ENCODE data around the gene NTSR2. TPM values are rescaled to one million over a fixed set of nuclear protein-coding genes. Genes with fewer than 3 reads are reported as not detected.

The NTSR2 gene
- polyA plus RNA-seq, 2 of the 4 experiments (the other 2 are of a cell fraction) = not detected

GRCh38 chr2:11652553-11652952, 17.4 kb downstream of the NTSR2 start (continued):
- TF ChIP-seq TP53 (CRISPR knock-in tag; IDR thresholded peaks at IDR 0.05) = no peak
- no peak for TF ChIP-seq FOXS1 (CRISPR knock-in tag; IDR thresholded peaks at IDR 0.05)
- TF ChIP-seq RFX5 (IDR thresholded peaks at IDR 0.05) = no peak

GRCh38 chr2:11651856-11652548, 18.0 kb downstream of the NTSR2 start:
- TF ChIP-seq, protein P1, sequence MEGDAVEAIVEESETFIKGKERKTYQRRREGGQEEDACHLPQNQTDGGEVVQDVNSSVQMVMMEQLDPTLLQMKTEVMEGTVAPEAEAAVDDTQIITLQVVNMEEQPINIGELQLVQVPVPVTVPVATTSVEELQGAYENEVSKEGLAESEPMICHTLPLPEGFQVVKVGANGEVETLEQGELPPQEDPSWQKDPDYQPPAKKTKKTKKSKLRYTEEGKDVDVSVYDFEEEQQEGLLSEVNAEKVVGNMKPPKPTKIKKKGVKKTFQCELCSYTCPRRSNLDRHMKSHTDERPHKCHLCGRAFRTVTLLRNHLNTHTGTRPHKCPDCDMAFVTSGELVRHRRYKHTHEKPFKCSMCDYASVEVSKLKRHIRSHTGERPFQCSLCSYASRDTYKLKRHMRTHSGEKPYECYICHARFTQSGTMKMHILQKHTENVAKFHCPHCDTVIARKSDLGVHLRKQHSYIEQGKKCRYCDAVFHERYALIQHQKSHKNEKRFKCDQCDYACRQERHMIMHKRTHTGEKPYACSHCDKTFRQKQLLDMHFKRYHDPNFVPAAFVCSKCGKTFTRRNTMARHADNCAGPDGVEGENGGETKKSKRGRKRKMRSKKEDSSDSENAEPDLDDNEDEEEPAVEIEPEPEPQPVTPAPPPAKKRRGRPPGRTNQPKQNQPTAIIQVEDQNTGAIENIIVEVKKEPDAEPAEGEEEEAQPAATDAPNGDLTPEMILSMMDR (IDR thresholded peaks at IDR 0.05) = no peak
- TF ChIP-seq HOXB13 (CRISPR knock-in tag; IDR thresholded peaks at IDR 0.05; ENCODE audit: low read depth) (no peak), NPAS2 (CRISPR knock-in tag; IDR thresholded peaks at IDR 0.05; ENCODE audit: borderline replicate concordance) (no peak), RCOR1 (IDR thresholded peaks at IDR 0.05; ENCODE audit: low read depth, low read length) (no peak), ZSCAN20 (CRISPR knock-in tag; IDR thresholded peaks at IDR 0.05) (no peak), PHF8 (IDR thresholded peaks at IDR 0.05; ENCODE audit: borderline replicate concordance, low read depth) (no peak), CBX2 (IDR thresholded peaks at IDR 0.05; ENCODE audit: borderline replicate concordance, low read depth) (no peak), USF2 (IDR thresholded peaks at IDR 0.05) (no peak), ZNF302 (CRISPR knock-in tag; IDR thresholded peaks at IDR 0.05) (no peak), POLR2A (IDR thresholded peaks at IDR 0.05; ENCODE audit: low read length) (no peak), CHD2 (IDR thresholded peaks at IDR 0.05; ENCODE audit: low read length, partially characterized antibody) (no peak), FOSB (CRISPR knock-in tag; IDR thresholded peaks at IDR 0.05) (no peak)
- Histone ChIP-seq H3K4me2 (no peak overlapping the region), H3K4me3 (no peak overlapping the region), H3K27ac (no peak overlapping the region), H3K9me3 (no peaks in the 10 kb centered on the region), H3K4me1 (no peaks in the 10 kb centered on the region)
- CTCF ChIA-PET = interaction anchor here (0.7 to 3.6 kb wide), 8 partner anchors 11 to 171 kb away, joined by 3 to 14 read pairs (median 4); no protein-coding TSS in a partner anchor
- no peak for DNase-seq (ENCODE audit: low read depth in 1 of 2, low spot score in 1 of 2)
- no peak for FAIRE-seq
- no peak for ATAC-seq
- POLR2A ChIA-PET = no interaction called here
- 43% methylated on average over 5 of the region's 5 CpGs for WGBS (ENCODE audit: missing lambda C conversion rate)

DNA sequence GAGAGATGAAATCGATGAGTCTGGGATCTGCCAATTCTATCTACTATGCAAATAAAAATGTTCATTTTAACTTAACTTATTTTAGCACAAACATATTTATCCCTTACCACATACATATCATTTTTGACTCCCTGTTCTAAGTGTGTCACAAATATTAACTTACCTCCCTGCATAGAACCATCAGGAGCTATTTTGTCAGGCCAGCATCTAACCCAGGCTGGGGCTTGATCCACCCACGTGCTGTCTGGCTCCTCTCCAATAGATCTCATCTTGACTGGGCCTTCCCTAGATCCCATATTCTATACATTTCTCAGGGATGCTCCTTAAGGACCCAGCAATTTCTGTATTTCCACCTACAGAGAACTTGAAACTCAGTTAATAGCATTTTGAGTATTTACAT, 20.9 kb downstream of the NTSR2 start:
- Histone ChIP-seq H3K4me3 (no peak overlapping the region), H3K4me2 (no peak overlapping the region), H3K4me1 (no peaks in the 10 kb centered on the region), H3K9me3 (no peaks in the 10 kb centered on the region), H3K27ac (no peak overlapping the region)
- CTCF ChIA-PET = interaction anchor here (0.6 kb wide), 1 partner anchor 130 kb away, joined by 4 read pairs; no protein-coding TSS in a partner anchor
- FAIRE-seq = no peak
- WGBS (ENCODE audit: missing lambda C conversion rate) = 19% methylated on average over 2 of the region's 2 CpGs
- no peak for ATAC-seq
- POLR2A ChIA-PET = no interaction called here
- no peak for DNase-seq (ENCODE audit: low read depth in 1 of 2, low spot score in 1 of 2)
- TF ChIP-seq FOSB (CRISPR knock-in tag; IDR thresholded peaks at IDR 0.05) (no peak), PBX3 (IDR thresholded peaks at IDR 0.05) (no peak), GATA3 (IDR thresholded peaks at IDR 0.05; ENCODE audit: borderline replicate concordance) (no peak), CHD2 (IDR thresholded peaks at IDR 0.05; ENCODE audit: low read length, partially characterized antibody) (no peak), FOSL2 (IDR thresholded peaks at IDR 0.05) (no peak), FOSL2 (CRISPR knock-in tag; IDR thresholded peaks at IDR 0.05) (no peak), RCOR1 (IDR thresholded peaks at IDR 0.05; ENCODE audit: low read depth, low read length) (no peak), JUNB (IDR thresholded peaks at IDR 0.05) (no peak), HDAC2 (IDR thresholded peaks at IDR 0.05) (no peak), E2F6 (IDR thresholded peaks at IDR 0.05; ENCODE audit: borderline replicate concordance, low read depth) (no peak), POLR2AphosphoS2 (conservative IDR thresholded peaks at IDR 0.05; ENCODE audit: low read length) (no peak), CBX2 (IDR thresholded peaks at IDR 0.05; ENCODE audit: borderline replicate concordance, low read depth) (no peak), BHLHE40 (IDR thresholded peaks at IDR 0.05; ENCODE audit: low read depth, low read length) (no peak), JUN (IDR thresholded peaks at IDR 0.05) (no peak), ESRRA (IDR thresholded peaks at IDR 0.05; ENCODE audit: borderline replicate concordance, low read length) (no peak), RNF2 (IDR thresholded peaks at IDR 0.05; ENCODE audit: borderline replicate concordance, low read depth) (no peak), NFE2L2 (conservative IDR thresholded peaks at IDR 0.05; ENCODE audit: low read length) (no peak), REST (IDR thresholded peaks at IDR 0.05) (no peak)

Data from A549 (cell line).